RPMI7951 (cell line): Measurements from ENCODE around the gene FAM135A. TPM values are rescaled to one million over a fixed set of nuclear protein-coding genes. Genes with fewer than 3 reads are reported as not detected.
"Not testable (repeated sequence)": the region's sequence is repeated elsewhere in the genome, so short reads cannot be mapped to it uniquely, and the experiment has no call there.

ENCODE experiments used
- DNase-seq: peaks from one replicate; pipeline ENCODE4 v3.0.0-alpha.2; 2012; ENCODE audit warnings: low read depth
- total RNA-seq: library from RNA; depleted of rRNA; stranded (reverse); fragments of >200 nt; shearing (Covaris generic); gene quantifications from 2 replicates; pipeline ENCODE4 v1.2.3, GENCODE V29; 2014

FAM135A gene
- total RNA-seq, 1 experiment from 2014 or later = 10.3 TPM

- DNase-seq = no peak
These were observed 134.6 kb downstream of the FAM135A start for GRCh38 chr6:70547905-70548304.

GRCh38 chr6:70549327-70549726 is 136.0 kb downstream of the FAM135A start:
- DNase-seq = no peak

- DNase-seq = no peak
These were observed 138.3 kb downstream of the FAM135A start for GRCh38 chr6:70551566-70551965.

- DNase-seq = not testable (repeated sequence)
These were observed 139.1 kb downstream of the FAM135A start for GRCh38 chr6:70552286-70552940.

GRCh38 chr6:70552974-70553373 is 139.7 kb downstream of the FAM135A start:
- no peak for DNase-seq

- no peak for DNase-seq
These were observed 144.7 kb downstream of the FAM135A start for GRCh38 chr6:70557998-70558397.

- not testable (repeated sequence) for DNase-seq
These were observed 149.1 kb downstream of the FAM135A start for GRCh38 chr6:70562401-70562800.

- no peak for DNase-seq
These were observed 150.2 kb downstream of the FAM135A start for GRCh38 chr6:70563530-70563929.

GRCh38 chr6:70566751-70567382 is 153.6 kb downstream of the FAM135A start, which contains the start of gene SDHAF4:
SDHAF4 (plus strand) TSS chr6:70566930; CDS start chr6:70566941, 11 bp downstream.
- peak; percentile 86 for DNase-seq

GRCh38 chr6:70574643-70575042 is 161.3 kb downstream of the FAM135A start:
- no peak for DNase-seq

- DNase-seq = no peak
These were observed 162.7 kb downstream of the FAM135A start for GRCh38 chr6:70575899-70576495.

GRCh38 chr6:70586114-70586513 is 172.8 kb downstream of the FAM135A start:
- no peak for DNase-seq

GRCh38 chr6:70590400-70590799 is 177.1 kb downstream of the FAM135A start:
- no peak for DNase-seq

- DNase-seq = no peak
These were observed 179.2 kb downstream of the FAM135A start for GRCh38 chr6:70592391-70593117.

- DNase-seq = no peak
These were observed 179.8 kb downstream of the FAM135A start for GRCh38 chr6:70593118-70593486.

GRCh38 chr6:70599187-70599586 is 185.9 kb downstream of the FAM135A start:
- no peak for DNase-seq

- DNase-seq = no peak
These were observed 187.7 kb downstream of the FAM135A start for GRCh38 chr6:70601014-70601413.

GRCh38 chr6:70604254-70604653 is 190.9 kb downstream of the FAM135A start:
- DNase-seq = no peak

- not testable (repeated sequence) for DNase-seq
These were observed 194.1 kb downstream of the FAM135A start for GRCh38 chr6:70607371-70607770.

- not testable (repeated sequence) for DNase-seq
These were observed 195.9 kb downstream of the FAM135A start for GRCh38 chr6:70609181-70609580.
